HFFc6 (cell line): ENCODE measurements around the gene CYP2C19. TPM values are rescaled to one million over a fixed set of nuclear protein-coding genes. Genes with fewer than 3 reads are reported as not detected.
"Not testable (repeated sequence)": the region's sequence is repeated elsewhere in the genome, so short reads cannot be mapped to it uniquely, and the experiment has no call there.

ENCODE experiments used
- DNase-seq: peaks from one replicate; pipeline ENCODE4 v3.0.0-alpha.2; 2018
- H3K27ac Mint-ChIP-seq: 2 replicates; pipeline ENCODE4 v1.8.0; 2020; ENCODE audit warnings: mild to moderate bottlenecking, mixed read lengths
- H3K27me3 Mint-ChIP-seq: 2 replicates; pipeline ENCODE4 v1.8.0; 2021; ENCODE audit warnings: mild to moderate bottlenecking, moderate library complexity, mixed read lengths; ENCODE audit not compliant: insufficient read depth
- H3K36me3 Mint-ChIP-seq: 2 replicates; pipeline ENCODE4 v1.8.0; 2021; ENCODE audit warnings: low read depth, mixed read lengths
- H3K4me1 Mint-ChIP-seq: 2 replicates; pipeline ENCODE4 v1.8.0; 2020; ENCODE audit warnings: low read depth, mixed read lengths
- H3K4me3 Mint-ChIP-seq: 2 replicates; pipeline ENCODE4 v1.8.0; 2020; ENCODE audit warnings: mild to moderate bottlenecking, moderate library complexity, mixed read lengths
- H3K9me3 Mint-ChIP-seq: 2 replicates; pipeline ENCODE4 v1.8.0; 2020; ENCODE audit warnings: mild to moderate bottlenecking, mixed read lengths
- total RNA-seq, 6 experiments: library from RNA; stranded (reverse); fragmentation: NEBNext Ultra II Directional; extraction: Animal tissue kit (Norgen Biotek cat#: 25700); gene quantifications; 2 replicates in 1 of 6; 3 replicates in 5 of 6; pipeline ENCODE4 v1.2.3, GENCODE V29; 2021
- TF ChIP-seq, protein P1 (sequence below): fragments of 200-600 bp; sonication (generic); IDR thresholded peaks from 2 replicates; pipeline ENCODE4 v1.5.0; 2021; ENCODE audit warnings: antibody characterized with exemption, mild to moderate bottlenecking

CYP2C19 gene
- total RNA-seq, 6 experiments from 2014 or later: not detected

DNA sequence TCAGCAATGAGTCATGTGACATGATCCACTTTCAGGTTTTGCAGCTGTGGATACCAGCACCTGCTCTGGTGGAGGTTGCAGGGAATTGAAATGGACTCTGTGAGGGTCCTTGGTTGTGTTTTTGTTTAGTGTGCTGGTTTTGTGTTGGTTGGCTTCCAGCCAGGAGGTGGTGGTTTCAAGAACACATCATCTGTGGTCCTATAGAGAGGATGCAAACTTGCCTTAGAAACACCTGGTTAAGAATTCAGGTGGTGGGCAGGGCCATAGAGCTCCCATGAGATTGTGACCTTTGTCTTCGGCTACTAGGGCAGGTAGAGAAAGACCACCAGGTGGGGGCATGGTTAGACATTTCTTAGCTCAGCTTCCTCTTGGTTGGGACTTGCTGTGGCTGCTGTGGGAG is 116.7 kb downstream of the CYP2C19 start:
- TF ChIP-seq, protein P1, sequence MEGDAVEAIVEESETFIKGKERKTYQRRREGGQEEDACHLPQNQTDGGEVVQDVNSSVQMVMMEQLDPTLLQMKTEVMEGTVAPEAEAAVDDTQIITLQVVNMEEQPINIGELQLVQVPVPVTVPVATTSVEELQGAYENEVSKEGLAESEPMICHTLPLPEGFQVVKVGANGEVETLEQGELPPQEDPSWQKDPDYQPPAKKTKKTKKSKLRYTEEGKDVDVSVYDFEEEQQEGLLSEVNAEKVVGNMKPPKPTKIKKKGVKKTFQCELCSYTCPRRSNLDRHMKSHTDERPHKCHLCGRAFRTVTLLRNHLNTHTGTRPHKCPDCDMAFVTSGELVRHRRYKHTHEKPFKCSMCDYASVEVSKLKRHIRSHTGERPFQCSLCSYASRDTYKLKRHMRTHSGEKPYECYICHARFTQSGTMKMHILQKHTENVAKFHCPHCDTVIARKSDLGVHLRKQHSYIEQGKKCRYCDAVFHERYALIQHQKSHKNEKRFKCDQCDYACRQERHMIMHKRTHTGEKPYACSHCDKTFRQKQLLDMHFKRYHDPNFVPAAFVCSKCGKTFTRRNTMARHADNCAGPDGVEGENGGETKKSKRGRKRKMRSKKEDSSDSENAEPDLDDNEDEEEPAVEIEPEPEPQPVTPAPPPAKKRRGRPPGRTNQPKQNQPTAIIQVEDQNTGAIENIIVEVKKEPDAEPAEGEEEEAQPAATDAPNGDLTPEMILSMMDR: no peak
- DNase-seq: no peak
- Mint-ChIP-seq H3K36me3 (peaks cover 7% of the 10 kb centered on the region; the same call in 1 of the 2 replicates), H3K4me1 (no peaks in the 10 kb centered on the region), H3K27me3 (no peaks in the 10 kb centered on the region), H3K9me3 (peaks cover 60% of the 10 kb centered on the region), H3K27ac (no peak overlapping the region), H3K4me3 (no peak overlapping the region)

DNA sequence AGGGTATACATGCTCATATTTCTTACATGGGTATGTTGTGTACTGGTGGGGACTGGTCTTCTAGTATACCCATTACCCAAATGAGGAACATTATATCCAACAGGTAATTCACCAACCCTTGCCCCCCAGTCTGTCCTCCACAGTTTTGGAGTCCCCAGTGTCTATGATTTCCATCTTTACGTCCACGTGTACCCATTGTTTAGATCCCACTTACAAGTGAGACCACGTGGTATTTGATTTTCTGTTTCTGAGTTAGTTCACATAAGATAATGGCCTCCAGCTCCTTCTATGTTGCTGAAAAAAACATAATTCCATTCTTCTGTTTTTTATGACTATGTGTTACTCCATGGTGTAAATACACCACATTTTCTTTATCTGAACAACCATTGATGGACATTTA is 126.6 kb downstream of the CYP2C19 start:
- no peak overlapping the region for H3K4me3 Mint-ChIP-seq
- TF ChIP-seq, protein P1: no peak
- H3K36me3 Mint-ChIP-seq: no peaks in the 10 kb centered on the region
- peaks cover 18% of the 10 kb centered on the region for H3K9me3 Mint-ChIP-seq
- no peaks in the 10 kb centered on the region for H3K27me3 Mint-ChIP-seq
- H3K27ac Mint-ChIP-seq: no peak overlapping the region
- DNase-seq: no peak
- H3K4me1 Mint-ChIP-seq: no peaks in the 10 kb centered on the region

DNA sequence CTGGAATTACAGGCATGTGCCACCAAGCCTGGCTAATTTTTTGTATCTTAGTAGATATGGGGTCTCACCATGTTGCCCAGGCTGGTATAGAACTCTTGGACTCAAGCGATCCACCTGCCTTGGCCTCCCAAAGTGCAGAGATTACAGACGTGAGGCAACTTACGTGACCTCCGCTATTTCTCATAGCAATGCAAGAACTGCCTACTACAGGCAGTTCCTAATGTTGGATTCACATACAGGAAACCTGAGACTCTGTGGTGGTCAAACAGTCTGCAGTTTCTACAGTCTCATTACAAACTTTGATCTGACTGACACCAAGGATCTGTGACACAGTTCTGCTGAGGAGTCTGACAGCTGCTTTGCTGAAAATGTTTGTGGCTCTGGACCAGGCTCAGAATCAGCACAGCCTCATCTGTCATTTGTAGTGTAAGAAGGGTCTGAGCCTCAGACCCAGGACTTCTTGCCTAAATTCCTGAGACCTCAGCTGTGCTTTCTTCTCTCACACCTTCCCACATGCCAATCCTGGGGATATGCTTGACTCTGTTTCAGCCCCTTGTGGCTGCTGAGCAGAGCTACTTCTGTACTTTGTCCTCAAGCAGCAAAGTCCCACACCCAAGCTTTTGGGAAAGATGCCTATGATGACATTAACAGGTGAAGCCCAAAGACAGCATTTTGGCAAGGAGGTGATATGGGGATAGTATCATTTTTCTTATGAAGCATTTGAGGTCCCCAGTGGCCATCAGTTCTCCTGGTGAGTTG is 128.0 kb downstream of the CYP2C19 start:
- no peak for DNase-seq
- TF ChIP-seq, protein P1: no peak
- no peaks in the 10 kb centered on the region for H3K4me1 Mint-ChIP-seq
- H3K27me3 Mint-ChIP-seq: peaks cover 1% of the 10 kb centered on the region; the same call in 1 of the 2 replicates
- H3K9me3 Mint-ChIP-seq: peaks cover 23% of the 10 kb centered on the region
- H3K36me3 Mint-ChIP-seq: no peaks in the 10 kb centered on the region
- H3K27ac Mint-ChIP-seq: no peak overlapping the region
- H3K4me3 Mint-ChIP-seq: no peak overlapping the region

DNA sequence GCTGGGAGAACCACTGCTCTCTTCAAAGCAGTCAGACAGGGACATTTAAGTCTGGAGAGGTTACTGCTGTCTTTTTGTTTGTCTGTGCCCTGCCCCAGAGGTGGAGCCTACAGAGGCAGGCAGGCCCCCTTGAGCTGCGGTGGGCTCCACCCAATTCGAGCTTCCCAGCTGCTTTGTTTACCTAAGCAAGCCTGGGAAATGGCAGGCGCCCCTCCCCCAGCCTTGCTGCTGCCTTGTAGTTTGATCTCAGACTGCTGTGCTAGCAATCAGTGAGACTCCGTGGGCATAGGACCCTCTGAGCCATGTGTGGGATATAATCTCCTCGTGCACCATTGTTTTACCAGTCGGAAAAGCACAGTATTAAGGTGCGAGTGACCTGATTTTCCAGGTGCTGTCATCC is 135.9 kb downstream of the CYP2C19 start:
- H3K4me3 Mint-ChIP-seq, H3K36me3 Mint-ChIP-seq, H3K27ac Mint-ChIP-seq, DNase-seq, H3K27me3 Mint-ChIP-seq, H3K4me1 Mint-ChIP-seq: not testable (repeated sequence)
- peaks cover 47% of the 10 kb centered on the region for H3K9me3 Mint-ChIP-seq

DNA sequence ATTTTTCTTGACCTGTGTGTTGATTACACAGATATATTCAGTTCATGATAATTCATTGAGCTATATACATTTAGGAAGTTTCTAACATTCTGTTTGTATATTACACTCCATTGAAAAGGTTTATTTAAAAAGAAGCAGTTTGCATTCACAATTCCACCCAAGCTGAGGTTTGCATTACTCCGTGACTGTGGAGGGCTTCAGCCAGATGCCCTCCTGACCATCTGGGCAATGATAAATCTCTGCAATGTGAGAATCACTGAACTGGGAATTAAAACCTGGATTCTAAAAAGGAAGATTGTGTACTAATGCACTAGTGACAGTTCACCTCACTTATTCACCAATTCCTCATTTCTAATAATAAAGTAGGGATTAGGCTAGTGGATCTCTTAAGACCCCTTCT is 139.6 kb downstream of the CYP2C19 start:
- Mint-ChIP-seq H3K4me3 (no peak overlapping the region), H3K27ac (no peak overlapping the region), H3K9me3 (peaks cover 42% of the 10 kb centered on the region), H3K27me3 (no peaks in the 10 kb centered on the region; the same call in 1 of the 2 replicates), H3K36me3 (no peaks in the 10 kb centered on the region), H3K4me1 (no peaks in the 10 kb centered on the region)
- TF ChIP-seq, protein P1: no peak
- DNase-seq: no peak

DNA sequence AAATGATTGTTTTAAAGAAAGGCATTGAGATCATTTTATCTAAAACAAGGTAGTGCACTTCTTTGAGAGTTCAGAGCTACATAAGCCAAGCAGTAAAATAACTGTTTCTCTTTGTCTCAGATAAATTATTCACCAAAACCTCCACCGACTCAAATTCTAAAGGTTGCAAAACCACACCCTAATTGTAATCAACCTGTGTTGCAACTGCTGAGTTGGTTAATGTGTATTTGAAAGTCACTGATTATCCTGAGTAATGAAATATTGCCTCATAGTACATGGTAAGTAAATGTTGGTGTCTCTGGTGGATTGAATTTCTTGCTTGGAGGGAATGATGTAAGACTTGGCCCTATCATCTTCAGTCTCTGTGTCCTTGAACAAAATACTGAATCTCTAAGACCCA is 140.1 kb downstream of the CYP2C19 start:
- Mint-ChIP-seq H3K4me3 (no peak overlapping the region), H3K9me3 (peaks cover 41% of the 10 kb centered on the region), H3K27me3 (no peaks in the 10 kb centered on the region; the same call in 1 of the 2 replicates), H3K4me1 (no peaks in the 10 kb centered on the region), H3K36me3 (no peaks in the 10 kb centered on the region), H3K27ac (no peak overlapping the region)
- TF ChIP-seq, protein P1: no peak
- DNase-seq: no peak

Other genes with a start within 250 kb of the CYP2C19 start
- gene HELLS, start 216.9 kb upstream of the CYP2C19 start, total RNA-seq: 10 to 100 TPM; 25.3 to 53.5 (median 50.9) TPM
- gene CYP2C18, start 79.0 kb upstream of the CYP2C19 start, total RNA-seq: not detected
- gene CYP2C9, start 176.0 kb downstream of the CYP2C19 start, total RNA-seq: not detected